ENCODE measurements around the gene SPOP. TPM values are rescaled to one million over a fixed set of nuclear protein-coding genes. Genes with fewer than 3 reads are reported as not detected.

SPOP gene
- total and polyA plus RNA-seq, 2 experiments from 2014 or later = 13.9 to 18.6 TPM

GRCh38 chr17:49552070-49552751 lies 125.7 kb downstream of the SPOP start:
- Histone ChIP-seq H2AFZ (no peak overlapping the region), H4K20me1 (replicated peaks; ENCODE audit: insufficient read depth) (no peaks in the 10 kb centered on the region), H3K9me2 (ENCODE audit: insufficient read depth) (no peaks in the 10 kb centered on the region), H3F3A (replicated peaks; ENCODE audit: low read depth) (no peaks in the 10 kb centered on the region), H3K27me3 (ENCODE audit: insufficient read depth) (no peaks in the 10 kb centered on the region; the same call in 1 of the 2 replicates), H3K4me3 (no peak overlapping the region), H3K79me2 (replicated peaks; ENCODE audit: insufficient read depth) (no peaks in the 10 kb centered on the region), H3K4me2 (no peak overlapping the region), H3K36me3 (ENCODE audit: insufficient read depth) (no peaks in the 10 kb centered on the region), H3K4me1 (ENCODE audit: insufficient read depth) (no peaks in the 10 kb centered on the region; the same call in 1 of the 2 replicates), H3K27ac (ENCODE audit: low read depth) (no peak overlapping the region)
- no peaks in the 10 kb centered on the region for H3K36me3 Mint-ChIP-seq (ENCODE audit: low read depth)
- no peak for DNase-seq (ENCODE audit: low spot score)
- no peak for ATAC-seq
- peaks cover 15% of the 10 kb centered on the region for H3K4me1 Mint-ChIP-seq
- peaks cover 18% of the 10 kb centered on the region for H3K27me3 Mint-ChIP-seq (ENCODE audit: insufficient read depth, low read depth, poor library complexity)
- no peak overlapping the region for H3K27ac Mint-ChIP-seq
- TF ChIP-seq ZNF331 (CRISPR knock-in tag; IDR thresholded peaks at IDR 0.05; ENCODE audit: low read depth) = no peak
- TF ChIP-seq ETS1 (IDR thresholded peaks at IDR 0.05) = no peak
- TF ChIP-seq ZNF462 (CRISPR knock-in tag; IDR thresholded peaks at IDR 0.05) = no peak
- TF ChIP-seq REST (IDR thresholded peaks at IDR 0.05; ENCODE audit: unreplicated experiment) = no peak
- no peak for TF ChIP-seq CTCF (conservative IDR thresholded peaks at IDR 0.05; ENCODE audit: low read depth in 2 of 2)
- no peak for TF ChIP-seq STAT1 (IDR thresholded peaks at IDR 0.05; ENCODE audit: unreplicated experiment)
- TF ChIP-seq POLR2AphosphoS5 (IDR thresholded peaks at IDR 0.05; ENCODE audit: low read depth) = no peak
- TF ChIP-seq EZH2 (IDR thresholded peaks at IDR 0.05; ENCODE audit: low read depth, unreplicated experiment) = no peak
- TF ChIP-seq EZH2phosphoT487 (IDR thresholded peaks at IDR 0.05; ENCODE audit: unreplicated experiment) = no peak
- TF ChIP-seq ZNF114 (CRISPR knock-in tag; IDR thresholded peaks at IDR 0.05) = no peak
- TF ChIP-seq CREB1 (CRISPR knock-in tag; IDR thresholded peaks at IDR 0.05; ENCODE audit: low read depth) = no peak
- TF ChIP-seq NANOG (IDR thresholded peaks at IDR 0.05; ENCODE audit: borderline replicate concordance) = no peak
- no peak for TF ChIP-seq JUNB (IDR thresholded peaks at IDR 0.05; ENCODE audit: unreplicated experiment)
- H3K4me3 Mint-ChIP-seq = no peak overlapping the region
- H3K9me3 Mint-ChIP-seq = no peaks in the 10 kb centered on the region

All from GM23338 (cell line).